Measurements from ENCODE around the gene EED. TPM values are rescaled to one million over a fixed set of nuclear protein-coding genes. Genes with fewer than 3 reads are reported as not detected.

The EED gene
- total RNA-seq, 1 experiment from 2014 or later, result 68.3 TPM

DNA sequence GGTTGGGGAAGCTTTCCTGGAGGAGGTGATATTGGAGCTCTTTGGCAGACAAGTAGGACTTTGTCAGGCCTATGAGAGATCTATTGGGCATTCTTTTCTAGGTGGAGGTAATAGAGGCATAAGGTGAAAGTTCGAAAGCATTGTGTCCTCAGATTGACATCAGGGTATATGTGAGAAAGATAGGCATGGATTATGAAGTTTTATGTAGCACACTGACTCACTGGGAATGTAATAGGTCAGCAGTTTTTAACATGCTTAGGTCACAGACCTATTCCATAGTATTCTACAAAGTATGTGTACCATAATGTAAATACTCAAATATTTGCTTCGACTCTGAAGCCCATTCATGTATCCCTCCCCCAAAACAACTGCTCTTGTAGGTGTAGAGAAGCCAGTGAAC, 69.2 kb downstream of the EED start:
- H3K27ac Mint-ChIP-seq (ENCODE audit: unreplicated experiment), result no peak overlapping the region
- no peak overlapping the region for H3K4me3 Mint-ChIP-seq (ENCODE audit: unreplicated experiment)
- Histone ChIP-seq H3K27me3 (replicated peaks; ENCODE audit: control insufficient read depth, insufficient read depth, low read length) (no peaks in the 10 kb centered on the region), H3K4me1 (no peaks in the 10 kb centered on the region), H3K36me3 (ENCODE audit: control insufficient read depth, insufficient read depth, low read length) (no peaks in the 10 kb centered on the region; the same call in none of the 2 replicates), H3K4me3 (ENCODE audit: low read depth, low read length) (no peak overlapping the region), H3K9me3 (no peaks in the 10 kb centered on the region)
- peaks cover 7% of the 10 kb centered on the region for H3K4me1 Mint-ChIP-seq (ENCODE audit: low read depth, unreplicated experiment)
- no peak for DNase-seq
- intact Hi-C loops (cut with micrococcal nuclease; ENCODE audit: unreplicated experiment), result no loop called here
- TF ChIP-seq, protein P1, sequence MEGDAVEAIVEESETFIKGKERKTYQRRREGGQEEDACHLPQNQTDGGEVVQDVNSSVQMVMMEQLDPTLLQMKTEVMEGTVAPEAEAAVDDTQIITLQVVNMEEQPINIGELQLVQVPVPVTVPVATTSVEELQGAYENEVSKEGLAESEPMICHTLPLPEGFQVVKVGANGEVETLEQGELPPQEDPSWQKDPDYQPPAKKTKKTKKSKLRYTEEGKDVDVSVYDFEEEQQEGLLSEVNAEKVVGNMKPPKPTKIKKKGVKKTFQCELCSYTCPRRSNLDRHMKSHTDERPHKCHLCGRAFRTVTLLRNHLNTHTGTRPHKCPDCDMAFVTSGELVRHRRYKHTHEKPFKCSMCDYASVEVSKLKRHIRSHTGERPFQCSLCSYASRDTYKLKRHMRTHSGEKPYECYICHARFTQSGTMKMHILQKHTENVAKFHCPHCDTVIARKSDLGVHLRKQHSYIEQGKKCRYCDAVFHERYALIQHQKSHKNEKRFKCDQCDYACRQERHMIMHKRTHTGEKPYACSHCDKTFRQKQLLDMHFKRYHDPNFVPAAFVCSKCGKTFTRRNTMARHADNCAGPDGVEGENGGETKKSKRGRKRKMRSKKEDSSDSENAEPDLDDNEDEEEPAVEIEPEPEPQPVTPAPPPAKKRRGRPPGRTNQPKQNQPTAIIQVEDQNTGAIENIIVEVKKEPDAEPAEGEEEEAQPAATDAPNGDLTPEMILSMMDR (IDR thresholded peaks at IDR 0.05; ENCODE audit: insufficient read depth in 1 of 2, low read depth in 1 of 2, low read length in 1 of 2, severe bottlenecking in 1 of 2, unreplicated experiment in 1 of 2), result no peak
- POLR2A ChIA-PET, result no interaction called here
- H3K9me3 Mint-ChIP-seq (ENCODE audit: unreplicated experiment), result no peaks in the 10 kb centered on the region
- BruUV-seq (replicated peaks), result no TSS peak
- H3K36me3 Mint-ChIP-seq (ENCODE audit: insufficient read depth, unreplicated experiment), result peaks cover 51% of the 10 kb centered on the region
- CTCF ChIA-PET, result no interaction called here
- H3K27me3 Mint-ChIP-seq (ENCODE audit: insufficient read depth, unreplicated experiment), result no peaks in the 10 kb centered on the region

DNA sequence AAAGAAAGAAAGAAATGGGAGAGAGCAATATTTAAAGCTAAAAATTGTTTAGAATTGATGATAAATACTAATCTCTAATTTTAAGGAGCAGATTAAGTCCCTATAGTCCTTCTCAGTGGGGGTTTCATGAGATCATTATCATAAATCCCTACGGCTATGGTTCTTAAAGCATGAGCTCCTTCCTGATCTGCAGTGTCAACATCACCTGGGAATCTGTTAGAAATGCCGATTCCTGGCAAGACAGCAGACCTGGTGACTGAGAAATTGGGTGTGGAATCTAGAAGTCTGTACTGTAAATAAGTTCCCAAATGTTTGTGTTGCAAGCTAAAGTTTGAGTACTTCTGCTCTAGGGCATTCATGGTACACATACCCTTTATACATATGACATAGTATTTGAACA, 70.1 kb downstream of the EED start:
- no TSS peak for BruUV-seq (replicated peaks)
- Mint-ChIP-seq H3K36me3 (ENCODE audit: insufficient read depth, unreplicated experiment) (peaks cover 49% of the 10 kb centered on the region), H3K4me1 (ENCODE audit: low read depth, unreplicated experiment) (peaks cover 7% of the 10 kb centered on the region), H3K27ac (ENCODE audit: unreplicated experiment) (no peak overlapping the region), H3K9me3 (ENCODE audit: unreplicated experiment) (no peaks in the 10 kb centered on the region), H3K27me3 (ENCODE audit: insufficient read depth, unreplicated experiment) (no peaks in the 10 kb centered on the region), H3K4me3 (ENCODE audit: unreplicated experiment) (no peak overlapping the region)
- CTCF ChIA-PET, result no interaction called here
- POLR2A ChIA-PET, result no interaction called here
- Histone ChIP-seq H3K4me3 (ENCODE audit: low read depth, low read length) (no peak overlapping the region), H3K27me3 (replicated peaks; ENCODE audit: control insufficient read depth, insufficient read depth, low read length) (no peaks in the 10 kb centered on the region), H3K4me1 (no peaks in the 10 kb centered on the region), H3K9me3 (no peaks in the 10 kb centered on the region), H3K36me3 (ENCODE audit: control insufficient read depth, insufficient read depth, low read length) (peaks cover 1% of the 10 kb centered on the region)
- TF ChIP-seq, protein P1 (IDR thresholded peaks at IDR 0.05; ENCODE audit: insufficient read depth in 1 of 2, low read depth in 1 of 2, low read length in 1 of 2, severe bottlenecking in 1 of 2, unreplicated experiment in 1 of 2), result no peak
- intact Hi-C loops (cut with micrococcal nuclease; ENCODE audit: unreplicated experiment), result no loop called here
- DNase-seq, result no peak

Other genes with a start within 250 kb of the EED start
- gene PICALM, start 175.7 kb upstream of the EED start, total RNA-seq (2022), result 321 and 331 TPM in 2 replicates
- 81.3 and 82.0 TPM in 2 replicates for gene HIKESHI, start 57.5 kb downstream of the EED start, total RNA-seq (2022)
- 1.1 and 1.3 TPM in 2 replicates for gene CCDC81, start 130.1 kb downstream of the EED start, total RNA-seq (2022)